Endothelial cell (in vitro differentiated cells): ENCODE results near the gene PDE4A. TPM values are rescaled to one million over a fixed set of nuclear protein-coding genes. Genes with fewer than 3 reads are reported as not detected.

Experiments used
- DNase-seq: peaks from one replicate; pipeline ENCODE4 v3.0.0; 2021; ENCODE audit warnings: low spot score
- H3K27ac Mint-ChIP-seq: one replicate; pipeline ENCODE4 v1.8.0; 2021; ENCODE audit warnings: mixed read lengths, inconsistent platforms; ENCODE audit not compliant: unreplicated experiment
- H3K27me3 Mint-ChIP-seq: one replicate; pipeline ENCODE4 v1.8.0; 2021; ENCODE audit warnings: mild to moderate bottlenecking, moderate library complexity, mixed read lengths, inconsistent platforms; ENCODE audit not compliant: unreplicated experiment
- H3K36me3 Mint-ChIP-seq: one replicate; pipeline ENCODE4 v1.8.0; 2021; ENCODE audit warnings: mild to moderate bottlenecking, low read depth, mixed read lengths, inconsistent platforms; ENCODE audit not compliant: unreplicated experiment
- H3K4me1 Mint-ChIP-seq: one replicate; pipeline ENCODE4 v1.8.0; 2021; ENCODE audit warnings: mild to moderate bottlenecking, mixed read lengths, inconsistent platforms; ENCODE audit not compliant: unreplicated experiment
- H3K4me3 Mint-ChIP-seq: one replicate; pipeline ENCODE4 v1.8.0; 2021; ENCODE audit warnings: mild to moderate bottlenecking, mixed read lengths, inconsistent platforms; ENCODE audit not compliant: unreplicated experiment
- H3K9me3 Mint-ChIP-seq: one replicate; pipeline ENCODE4 v1.8.0; 2021; ENCODE audit warnings: mixed read lengths, inconsistent platforms; ENCODE audit not compliant: unreplicated experiment
- total RNA-seq: library from RNA; stranded (reverse); fragmentation: NEBNext Ultra II Directional; extraction: Animal tissue kit (Norgen Biotek cat#: 25700); gene quantifications from one replicate; pipeline ENCODE4 v1.2.1, GENCODE V29; 2021; ENCODE audit not compliant: unreplicated experiment
- TF ChIP-seq, protein P1 (sequence below): fragments of 200-600 bp; sonication (generic); IDR thresholded peaks from one replicate; pipeline ENCODE4 v1.5.0; 2021; ENCODE audit warnings: antibody characterized with exemption; ENCODE audit not compliant: unreplicated experiment

Gene PDE4A
- total RNA-seq, 1 donor from 2014 or later = 0.46 TPM

DNA sequence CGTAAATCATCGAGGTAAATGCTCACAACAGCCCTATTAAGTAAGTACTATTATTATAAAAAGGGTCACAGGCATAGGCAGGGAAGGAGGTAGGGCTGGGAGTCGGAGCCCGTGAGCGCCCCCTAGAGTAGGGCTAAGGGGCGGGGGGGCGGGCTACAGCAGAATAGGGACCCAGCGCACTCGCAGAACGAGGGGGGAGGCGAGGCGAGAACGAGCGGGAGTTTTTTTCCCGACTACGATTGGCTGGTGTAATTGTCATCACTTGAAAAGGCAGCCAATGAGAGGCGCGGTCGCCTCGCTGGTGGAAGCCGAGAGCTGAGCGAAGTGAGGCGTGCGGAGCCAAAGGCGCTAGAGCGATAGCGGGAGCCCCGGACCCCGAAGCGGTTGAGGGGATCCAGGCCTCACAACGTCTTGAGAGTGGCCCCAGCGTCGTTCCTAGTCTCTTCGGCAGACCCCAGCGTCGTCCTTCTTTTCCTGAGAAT lies 58.6 kb downstream of the PDE4A start:
- Mint-ChIP-seq H3K4me1 (no peaks in the 10 kb centered on the region), H3K36me3 (no peaks in the 10 kb centered on the region), H3K27me3 (peaks cover 2% of the 10 kb centered on the region), H3K27ac (no peak overlapping the region), H3K4me3 (no peak overlapping the region), H3K9me3 (no peaks in the 10 kb centered on the region)
- TF ChIP-seq, protein P1, sequence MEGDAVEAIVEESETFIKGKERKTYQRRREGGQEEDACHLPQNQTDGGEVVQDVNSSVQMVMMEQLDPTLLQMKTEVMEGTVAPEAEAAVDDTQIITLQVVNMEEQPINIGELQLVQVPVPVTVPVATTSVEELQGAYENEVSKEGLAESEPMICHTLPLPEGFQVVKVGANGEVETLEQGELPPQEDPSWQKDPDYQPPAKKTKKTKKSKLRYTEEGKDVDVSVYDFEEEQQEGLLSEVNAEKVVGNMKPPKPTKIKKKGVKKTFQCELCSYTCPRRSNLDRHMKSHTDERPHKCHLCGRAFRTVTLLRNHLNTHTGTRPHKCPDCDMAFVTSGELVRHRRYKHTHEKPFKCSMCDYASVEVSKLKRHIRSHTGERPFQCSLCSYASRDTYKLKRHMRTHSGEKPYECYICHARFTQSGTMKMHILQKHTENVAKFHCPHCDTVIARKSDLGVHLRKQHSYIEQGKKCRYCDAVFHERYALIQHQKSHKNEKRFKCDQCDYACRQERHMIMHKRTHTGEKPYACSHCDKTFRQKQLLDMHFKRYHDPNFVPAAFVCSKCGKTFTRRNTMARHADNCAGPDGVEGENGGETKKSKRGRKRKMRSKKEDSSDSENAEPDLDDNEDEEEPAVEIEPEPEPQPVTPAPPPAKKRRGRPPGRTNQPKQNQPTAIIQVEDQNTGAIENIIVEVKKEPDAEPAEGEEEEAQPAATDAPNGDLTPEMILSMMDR = peak; percentile 58
- DNase-seq = peak; percentile 77

DNA sequence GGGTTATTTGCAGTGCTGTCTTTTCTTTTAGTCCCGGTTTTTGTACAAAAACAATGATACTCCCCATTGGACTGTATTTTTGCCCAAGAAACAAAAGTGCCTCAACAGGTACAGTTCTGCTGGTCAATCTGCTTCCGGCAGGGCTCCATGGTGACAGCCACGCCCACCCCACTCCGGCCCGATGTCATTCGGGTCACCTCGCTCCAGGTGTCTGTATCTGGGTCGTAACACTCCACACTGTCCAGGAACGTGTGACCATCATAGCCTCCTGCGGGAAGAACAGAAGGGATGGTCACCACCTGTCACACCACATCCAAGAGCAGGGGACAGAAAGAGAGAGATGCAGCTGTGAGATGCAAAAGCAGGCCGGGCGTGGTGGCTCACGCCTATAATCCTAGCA lies 66.2 kb downstream of the PDE4A start:
- H3K9me3 Mint-ChIP-seq = no peaks in the 10 kb centered on the region
- H3K27ac Mint-ChIP-seq = no peak overlapping the region
- TF ChIP-seq, protein P1 = no peak

DNA sequence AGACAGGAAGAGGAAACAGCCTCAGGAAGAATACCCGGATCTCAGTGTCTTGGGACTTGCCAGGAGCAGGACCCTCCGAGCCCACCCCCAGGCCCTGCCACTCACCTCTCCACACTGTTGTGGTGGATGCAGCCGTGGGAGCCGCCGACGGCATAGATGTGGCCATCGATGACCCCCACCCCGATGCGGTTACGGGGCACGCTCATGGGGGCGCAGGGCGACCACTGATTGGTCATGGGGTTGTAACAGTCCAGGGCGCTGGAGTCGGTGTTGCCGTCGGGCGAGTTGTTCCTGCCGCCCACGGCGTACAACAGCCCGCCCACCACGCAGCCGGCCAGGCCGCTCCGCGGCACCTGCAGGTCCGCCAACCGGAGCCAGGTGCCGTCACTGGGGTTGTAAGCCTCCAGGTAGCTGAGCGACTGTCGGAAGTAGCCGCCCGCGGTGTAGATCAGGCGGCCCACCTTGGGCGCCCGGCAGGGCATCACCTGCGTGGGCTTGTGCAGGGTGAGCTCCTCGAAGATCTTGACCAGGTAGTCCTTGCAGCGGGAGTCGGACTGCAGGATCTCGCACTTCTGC lies 71.2 kb downstream of the PDE4A start:
- peaks cover 2% of the 10 kb centered on the region for H3K27me3 Mint-ChIP-seq
- H3K27ac Mint-ChIP-seq = no peak overlapping the region
- H3K9me3 Mint-ChIP-seq = no peaks in the 10 kb centered on the region
- H3K36me3 Mint-ChIP-seq = peaks cover 16% of the 10 kb centered on the region
- peaks cover 12% of the 10 kb centered on the region for H3K4me1 Mint-ChIP-seq
- H3K4me3 Mint-ChIP-seq = peak overlapping the region; percentile 51
- TF ChIP-seq, protein P1 = no peak
- no peak for DNase-seq

More for the DNA sequence above, 66.2 kb downstream of the PDE4A start:
- Mint-ChIP-seq H3K27me3 (peaks cover 2% of the 10 kb centered on the region), H3K36me3 (peaks cover 26% of the 10 kb centered on the region), H3K4me1 (peaks cover 8% of the 10 kb centered on the region), H3K4me3 (peak overlapping the region; percentile 62)
- no peak for DNase-seq

DNA sequence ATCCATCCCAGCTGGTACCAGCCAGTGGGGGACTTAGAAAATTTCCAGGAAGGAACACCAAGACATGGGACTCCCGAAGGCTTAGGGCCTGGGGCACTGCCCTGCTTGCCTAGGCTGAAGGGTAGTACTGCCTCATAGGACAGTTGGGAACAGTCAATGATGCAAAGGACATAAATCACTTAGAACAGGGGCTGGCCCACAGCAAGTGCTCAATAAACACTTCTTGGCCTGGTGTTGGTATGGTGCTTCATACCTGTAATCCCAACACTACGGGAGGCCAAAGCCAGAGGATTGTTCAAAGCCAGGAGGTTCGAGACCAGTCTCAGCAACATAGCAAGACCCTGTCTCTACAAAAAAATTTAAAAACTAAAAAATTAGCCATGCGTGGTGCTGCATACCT lies 77.0 kb downstream of the PDE4A start:
- peaks cover 8% of the 10 kb centered on the region for H3K4me1 Mint-ChIP-seq
- TF ChIP-seq, protein P1 = no peak
- H3K27me3 Mint-ChIP-seq = no peaks in the 10 kb centered on the region
- H3K4me3 Mint-ChIP-seq = no peak overlapping the region
- DNase-seq = no peak
- H3K9me3 Mint-ChIP-seq = no peaks in the 10 kb centered on the region
- peaks cover 14% of the 10 kb centered on the region for H3K36me3 Mint-ChIP-seq
- H3K27ac Mint-ChIP-seq = no peak overlapping the region

DNA sequence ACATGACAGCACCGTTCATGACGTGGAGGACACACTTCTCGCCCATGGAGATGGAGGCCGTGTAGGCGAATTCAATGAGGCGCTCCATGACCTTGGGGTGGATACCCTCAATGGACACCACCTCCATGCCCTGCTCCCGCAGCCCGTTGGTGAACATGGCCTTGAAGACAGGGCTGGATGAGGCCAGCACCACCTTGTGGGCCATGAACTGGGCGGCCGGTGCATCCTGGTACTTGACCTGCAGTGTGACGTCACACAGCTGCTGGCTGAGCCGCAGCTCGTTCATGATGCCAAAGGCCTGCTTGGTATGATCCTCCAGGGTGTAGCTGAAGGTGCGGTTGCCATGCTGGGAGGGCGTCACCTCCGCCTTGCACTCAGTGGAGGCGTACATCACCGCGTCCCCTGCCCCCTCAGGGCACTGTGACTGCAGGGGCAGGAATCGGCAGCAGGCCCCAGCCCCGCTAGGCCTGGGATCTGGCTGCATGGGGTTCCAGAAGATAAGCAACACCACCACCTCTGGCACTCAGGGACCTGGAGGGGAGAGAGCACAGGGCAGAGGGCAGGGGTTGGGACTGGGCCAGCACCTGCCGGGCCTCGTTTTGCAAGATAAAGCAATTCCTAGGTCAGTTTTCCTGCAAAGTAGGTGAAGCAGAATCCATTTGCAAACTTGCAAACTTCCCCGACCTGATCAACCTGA lies 79.4 kb downstream of the PDE4A start:
- peaks cover 14% of the 10 kb centered on the region for H3K36me3 Mint-ChIP-seq
- H3K9me3 Mint-ChIP-seq = no peaks in the 10 kb centered on the region
- peaks cover 8% of the 10 kb centered on the region for H3K4me1 Mint-ChIP-seq
- H3K4me3 Mint-ChIP-seq = peak overlapping the region; percentile 81
- no peak overlapping the region for H3K27ac Mint-ChIP-seq
- H3K27me3 Mint-ChIP-seq = peaks cover 3% of the 10 kb centered on the region
- DNase-seq = no peak
- TF ChIP-seq, protein P1 = no peak
